ENCODE data around the gene CPLX3. TPM values are rescaled to one million over a fixed set of nuclear protein-coding genes. Genes with fewer than 3 reads are reported as not detected.

CPLX3 gene
- polyA plus RNA-seq, 4 donors = 0.03 to 0.13 TPM; not detected in 2

- DNase-seq (ENCODE audit: low read depth in 4 of 4, low spot score in 3 of 4) = no peak
These were observed 1.5 kb upstream of the CPLX3 start for GRCh38 chr15:74824976-74825375.

- no peak for DNase-seq (ENCODE audit: low read depth in 4 of 4, low spot score in 3 of 4)
These were observed 561 bp upstream of the CPLX3 start for GRCh38 chr15:74825866-74826265.

GRCh38 chr15:74826921-74827320, 494 bp downstream of the CPLX3 start:
- DNase-seq (ENCODE audit: low read depth in 4 of 4, low spot score in 3 of 4) = no peak

GRCh38 chr15:74827614-74828013, 1.2 kb downstream of the CPLX3 start:
- DNase-seq (ENCODE audit: low read depth in 4 of 4, low spot score in 3 of 4) = no peak

GRCh38 chr15:74828835-74829234, 2.4 kb downstream of the CPLX3 start:
- no peak for DNase-seq (ENCODE audit: low read depth in 4 of 4, low spot score in 3 of 4)

- DNase-seq (ENCODE audit: low read depth in 4 of 4, low spot score in 3 of 4) = no peak
These were observed 3.1 kb downstream of the CPLX3 start for GRCh38 chr15:74829486-74829885.

GRCh38 chr15:74829991-74830390, 3.6 kb downstream of the CPLX3 start:
- no peak for DNase-seq (ENCODE audit: low read depth in 4 of 4, low spot score in 3 of 4)

GRCh38 chr15:74830868-74831267, 4.4 kb downstream of the CPLX3 start:
- DNase-seq (ENCODE audit: low read depth in 4 of 4, low spot score in 3 of 4) = no peak

GRCh38 chr15:74831813-74832495, 5.5 kb downstream of the CPLX3 start:
- DNase-seq (ENCODE audit: low read depth in 4 of 4, low spot score in 3 of 4) = no peak

GRCh38 chr15:74832826-74833225, 6.4 kb downstream of the CPLX3 start:
- no peak for DNase-seq (ENCODE audit: low read depth in 4 of 4, low spot score in 3 of 4)

- no peak for DNase-seq (ENCODE audit: low read depth in 4 of 4, low spot score in 3 of 4)
These were observed 7.1 kb downstream of the CPLX3 start for GRCh38 chr15:74833376-74834107.

GRCh38 chr15:74835312-74835823, 8.9 kb downstream of the CPLX3 start:
- DNase-seq (ENCODE audit: low read depth in 4 of 4, low spot score in 3 of 4) = no peak

GRCh38 chr15:74836846-74837245, 10.4 kb downstream of the CPLX3 start:
- no peak for DNase-seq (ENCODE audit: low read depth in 4 of 4, low spot score in 3 of 4)

GRCh38 chr15:74837482-74838136, 11.2 kb downstream of the CPLX3 start:
- no peak for DNase-seq (ENCODE audit: low read depth in 4 of 4, low spot score in 3 of 4)

- no peak for DNase-seq (ENCODE audit: low read depth in 4 of 4, low spot score in 3 of 4)
These were observed 11.7 kb downstream of the CPLX3 start for GRCh38 chr15:74838137-74838516.

GRCh38 chr15:74838746-74839525, 12.5 kb downstream of the CPLX3 start:
- DNase-seq (ENCODE audit: low read depth in 4 of 4, low spot score in 3 of 4) = no peak

GRCh38 chr15:74839526-74840395, 13.3 kb downstream of the CPLX3 start:
- DNase-seq (ENCODE audit: low read depth in 4 of 4, low spot score in 3 of 4) = no peak

GRCh38 chr15:74840851-74841775, 14.7 kb downstream of the CPLX3 start:
- DNase-seq (ENCODE audit: low read depth in 4 of 4, low spot score in 3 of 4) = no peak

GRCh38 chr15:74841891-74842373, 15.5 kb downstream of the CPLX3 start:
- no peak for DNase-seq (ENCODE audit: low read depth in 4 of 4, low spot score in 3 of 4)
